HFFc6 (cell line): ENCODE results near the gene ALKAL2. TPM values are rescaled to one million over a fixed set of nuclear protein-coding genes. Genes with fewer than 3 reads are reported as not detected.

Source experiments
- DNase-seq: peaks from one replicate; pipeline ENCODE4 v3.0.0-alpha.2; 2018
- H3K27ac Mint-ChIP-seq: 2 replicates; pipeline ENCODE4 v1.8.0; 2020; ENCODE audit warnings: mild to moderate bottlenecking, mixed read lengths
- H3K27me3 Mint-ChIP-seq: 2 replicates; pipeline ENCODE4 v1.8.0; 2021; ENCODE audit warnings: mild to moderate bottlenecking, moderate library complexity, mixed read lengths; ENCODE audit not compliant: insufficient read depth
- H3K36me3 Mint-ChIP-seq: 2 replicates; pipeline ENCODE4 v1.8.0; 2021; ENCODE audit warnings: low read depth, mixed read lengths
- H3K4me1 Mint-ChIP-seq: 2 replicates; pipeline ENCODE4 v1.8.0; 2020; ENCODE audit warnings: low read depth, mixed read lengths
- H3K4me3 Mint-ChIP-seq: 2 replicates; pipeline ENCODE4 v1.8.0; 2020; ENCODE audit warnings: mild to moderate bottlenecking, moderate library complexity, mixed read lengths
- H3K9me3 Mint-ChIP-seq: 2 replicates; pipeline ENCODE4 v1.8.0; 2020; ENCODE audit warnings: mild to moderate bottlenecking, mixed read lengths
- total RNA-seq, 6 experiments: library from RNA; stranded (reverse); fragmentation: NEBNext Ultra II Directional; extraction: Animal tissue kit (Norgen Biotek cat#: 25700); gene quantifications; 2 replicates in 1 of 6; 3 replicates in 5 of 6; pipeline ENCODE4 v1.2.3, GENCODE V29; 2021
- TF ChIP-seq, protein P1 (sequence below): fragments of 200-600 bp; sonication (generic); IDR thresholded peaks from 2 replicates; pipeline ENCODE4 v1.5.0; 2021; ENCODE audit warnings: antibody characterized with exemption, mild to moderate bottlenecking

The ALKAL2 gene
- total RNA-seq, 6 experiments from 2014 or later = not detected

DNA sequence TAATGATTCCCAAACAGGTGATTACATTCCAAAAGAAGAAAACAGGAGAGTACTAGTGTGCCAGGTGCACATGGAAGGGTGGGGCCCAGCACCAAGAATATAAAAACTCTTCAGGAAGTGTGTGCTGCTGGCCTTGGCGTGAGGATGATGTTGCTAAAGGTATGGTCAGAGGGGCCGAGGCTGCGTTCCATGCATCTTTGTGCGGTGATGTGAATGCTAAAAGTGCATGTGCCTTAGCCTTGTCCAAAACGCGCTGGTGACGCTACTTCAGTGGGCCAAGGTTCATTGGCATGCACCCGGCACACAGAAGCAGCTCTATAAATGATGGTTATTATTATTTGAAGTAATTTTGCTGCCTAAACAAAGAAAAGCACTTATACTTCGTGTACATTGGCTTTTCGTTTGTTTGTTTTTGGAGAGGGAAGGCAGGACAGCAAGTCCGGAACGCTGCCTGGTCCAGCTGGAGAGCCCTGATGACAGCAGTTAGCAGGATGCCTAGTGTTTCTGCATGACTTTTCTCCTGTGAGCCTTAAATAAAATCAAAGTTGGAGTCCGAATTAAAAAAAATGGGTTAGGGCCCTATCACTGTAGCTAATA, 2.9 kb downstream of the ALKAL2 start:
- Mint-ChIP-seq H3K4me1 (peaks cover 40% of the 10 kb centered on the region), H3K4me3 (no peak overlapping the region; the same call in 1 of the 2 replicates), H3K27me3 (peaks cover 6% of the 10 kb centered on the region; the same call in 1 of the 2 replicates), H3K27ac (peak overlapping the region; percentile 46), H3K36me3 (peaks cover 6% of the 10 kb centered on the region), H3K9me3 (no peaks in the 10 kb centered on the region)
- no peak for DNase-seq
- TF ChIP-seq, protein P1, sequence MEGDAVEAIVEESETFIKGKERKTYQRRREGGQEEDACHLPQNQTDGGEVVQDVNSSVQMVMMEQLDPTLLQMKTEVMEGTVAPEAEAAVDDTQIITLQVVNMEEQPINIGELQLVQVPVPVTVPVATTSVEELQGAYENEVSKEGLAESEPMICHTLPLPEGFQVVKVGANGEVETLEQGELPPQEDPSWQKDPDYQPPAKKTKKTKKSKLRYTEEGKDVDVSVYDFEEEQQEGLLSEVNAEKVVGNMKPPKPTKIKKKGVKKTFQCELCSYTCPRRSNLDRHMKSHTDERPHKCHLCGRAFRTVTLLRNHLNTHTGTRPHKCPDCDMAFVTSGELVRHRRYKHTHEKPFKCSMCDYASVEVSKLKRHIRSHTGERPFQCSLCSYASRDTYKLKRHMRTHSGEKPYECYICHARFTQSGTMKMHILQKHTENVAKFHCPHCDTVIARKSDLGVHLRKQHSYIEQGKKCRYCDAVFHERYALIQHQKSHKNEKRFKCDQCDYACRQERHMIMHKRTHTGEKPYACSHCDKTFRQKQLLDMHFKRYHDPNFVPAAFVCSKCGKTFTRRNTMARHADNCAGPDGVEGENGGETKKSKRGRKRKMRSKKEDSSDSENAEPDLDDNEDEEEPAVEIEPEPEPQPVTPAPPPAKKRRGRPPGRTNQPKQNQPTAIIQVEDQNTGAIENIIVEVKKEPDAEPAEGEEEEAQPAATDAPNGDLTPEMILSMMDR = no peak

DNA sequence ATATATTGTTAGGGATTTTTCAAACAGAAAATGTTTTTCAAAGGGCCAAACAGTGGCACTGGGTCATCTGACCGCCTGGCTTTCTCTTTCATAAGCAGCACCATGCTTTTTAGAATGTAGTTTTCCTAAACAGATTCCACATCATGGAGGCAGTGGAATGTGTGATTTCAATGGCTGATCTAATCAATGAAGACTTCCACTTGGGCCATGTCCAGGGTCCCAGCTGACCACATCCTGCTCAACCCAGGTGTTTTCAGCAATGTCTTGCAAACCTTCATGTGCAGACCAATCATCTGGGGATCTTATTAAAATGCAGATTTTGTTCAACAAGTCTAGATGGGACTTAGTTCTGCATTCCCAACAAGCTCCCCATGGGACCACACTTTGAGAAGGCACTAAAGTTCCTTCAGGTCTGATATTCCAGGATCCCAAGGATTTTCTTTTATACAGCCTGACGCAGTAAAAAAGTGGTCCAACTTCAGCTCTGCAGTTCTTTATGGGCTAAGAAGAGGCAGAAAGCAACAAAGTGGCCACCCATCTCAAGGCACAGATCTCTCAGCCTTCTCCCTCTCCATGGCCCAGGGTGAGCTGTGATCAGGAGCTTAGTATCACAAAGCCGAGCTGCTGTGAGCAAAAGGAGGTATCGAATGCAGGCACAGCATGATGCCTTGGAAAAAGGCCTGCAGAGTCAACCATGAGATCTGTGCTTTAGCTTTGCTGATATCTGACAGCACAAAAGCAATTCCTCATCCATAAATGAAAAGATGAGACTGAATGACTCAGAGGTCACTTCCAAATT, 3.7 kb downstream of the ALKAL2 start:
- H3K4me3 Mint-ChIP-seq = no peak overlapping the region
- H3K36me3 Mint-ChIP-seq = peaks cover 6% of the 10 kb centered on the region
- no peaks in the 10 kb centered on the region for H3K9me3 Mint-ChIP-seq
- peaks cover 4% of the 10 kb centered on the region; the same call in 1 of the 2 replicates for H3K27me3 Mint-ChIP-seq
- H3K27ac Mint-ChIP-seq = no peak overlapping the region
- TF ChIP-seq, protein P1 = no peak
- DNase-seq = no peak
- peaks cover 33% of the 10 kb centered on the region for H3K4me1 Mint-ChIP-seq

DNA sequence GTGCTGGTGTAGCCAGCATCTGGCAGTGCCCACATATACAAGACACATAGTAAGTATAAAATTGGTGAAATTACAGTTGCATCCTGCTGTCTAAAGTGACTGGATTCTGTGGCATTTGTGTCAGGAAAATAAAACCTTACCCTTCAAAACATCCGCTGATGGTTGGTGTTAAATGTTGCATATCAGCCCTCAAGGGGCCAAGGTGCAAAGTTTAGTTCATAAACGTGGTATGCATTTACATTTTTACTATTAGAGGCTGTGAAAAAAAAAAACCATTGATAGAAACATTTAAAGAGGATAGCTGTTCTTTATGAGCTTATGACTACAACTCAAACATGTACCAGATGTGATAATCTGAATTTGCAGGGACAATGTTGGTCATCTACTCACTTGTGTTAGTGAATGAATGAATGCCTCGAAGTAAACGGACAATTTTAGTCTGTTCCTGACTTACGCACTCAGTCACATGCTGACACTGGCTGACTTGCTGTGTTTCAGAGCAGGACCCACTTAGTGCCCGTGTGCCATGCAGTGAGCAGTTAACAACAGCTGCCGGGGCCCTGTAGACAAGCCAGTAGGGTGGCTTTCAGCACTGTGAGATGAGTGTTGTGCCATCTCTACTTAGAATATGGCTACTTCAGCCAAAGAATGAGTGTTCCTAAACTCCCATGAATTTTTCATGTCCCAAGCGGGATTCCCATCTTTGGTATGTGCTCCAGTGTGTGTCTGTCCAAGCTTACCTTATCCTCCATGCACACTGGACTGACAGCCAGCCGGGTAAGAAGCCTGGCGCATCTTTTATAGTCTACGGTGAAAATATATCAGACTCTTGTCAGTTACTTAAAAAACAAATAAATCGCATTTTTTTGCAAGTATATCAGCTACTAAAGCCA, 5.3 kb downstream of the ALKAL2 start:
- TF ChIP-seq, protein P1 = no peak
- Mint-ChIP-seq H3K4me1 (peaks cover 33% of the 10 kb centered on the region), H3K9me3 (no peaks in the 10 kb centered on the region), H3K27me3 (peaks cover 4% of the 10 kb centered on the region; the same call in 1 of the 2 replicates), H3K27ac (no peak overlapping the region), H3K36me3 (peaks cover 6% of the 10 kb centered on the region), H3K4me3 (no peak overlapping the region)
- DNase-seq = no peak

DNA sequence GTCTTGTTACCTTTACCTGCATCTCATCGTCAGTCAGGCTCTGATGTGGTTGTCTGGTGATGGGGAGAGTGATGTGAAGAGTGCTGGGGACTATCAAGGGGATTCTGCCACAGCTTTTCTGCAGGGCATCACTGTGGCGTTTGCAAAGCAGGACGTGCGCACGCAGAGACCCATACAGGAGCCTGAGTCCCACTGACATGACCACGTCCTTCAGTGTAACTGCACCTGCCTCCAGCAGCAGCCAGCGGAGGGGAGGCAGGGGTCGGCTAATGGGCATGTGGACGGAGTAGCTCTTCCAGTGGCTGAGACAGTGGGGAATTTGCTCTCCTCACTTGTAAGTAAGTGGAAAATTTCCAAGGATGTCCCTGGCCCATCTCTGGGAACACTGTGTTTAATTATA, 6.5 kb downstream of the ALKAL2 start:
- Mint-ChIP-seq H3K4me1 (peaks cover 33% of the 10 kb centered on the region), H3K27ac (no peak overlapping the region), H3K36me3 (peaks cover 13% of the 10 kb centered on the region), H3K27me3 (no peaks in the 10 kb centered on the region), H3K4me3 (no peak overlapping the region), H3K9me3 (no peaks in the 10 kb centered on the region)
- TF ChIP-seq, protein P1 = no peak
- no peak for DNase-seq

DNA sequence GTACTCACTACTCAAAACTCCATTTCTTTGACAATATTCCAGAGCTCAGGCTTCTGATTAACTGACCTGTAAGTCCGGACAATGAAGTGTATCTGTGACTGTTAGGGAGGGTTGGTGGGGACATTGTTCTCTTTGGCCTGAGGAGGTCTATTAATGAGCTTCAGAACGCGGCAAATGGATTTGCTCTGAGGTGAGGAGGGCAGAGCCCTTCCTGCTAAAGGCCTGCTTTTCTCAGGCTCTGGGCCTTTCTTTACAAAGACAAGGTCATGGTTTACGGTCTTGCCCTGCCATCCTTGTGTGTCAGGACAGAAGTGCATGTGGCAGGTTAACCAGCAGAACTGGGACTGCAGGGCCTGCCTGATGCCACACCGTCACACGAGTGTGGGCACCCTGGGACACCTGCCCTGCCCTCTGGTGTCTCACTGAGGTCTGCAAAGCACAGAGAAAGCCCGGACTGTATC, 7.2 kb downstream of the ALKAL2 start:
- H3K9me3 Mint-ChIP-seq = no peaks in the 10 kb centered on the region
- H3K27me3 Mint-ChIP-seq = no peaks in the 10 kb centered on the region
- H3K27ac Mint-ChIP-seq = no peak overlapping the region
- no peak overlapping the region for H3K4me3 Mint-ChIP-seq
- TF ChIP-seq, protein P1 = no peak
- H3K4me1 Mint-ChIP-seq = peaks cover 27% of the 10 kb centered on the region
- DNase-seq = no peak
- peaks cover 17% of the 10 kb centered on the region for H3K36me3 Mint-ChIP-seq
